A673 (cell line): ENCODE measurements around the gene APBA3.

ENCODE experiments used
- EZH2 ChIP-seq: fragments of 200-600 bp; sonication (generic); IDR thresholded peaks from 2 replicates; pipeline ENCODE4 v1.6.1; 2017; ENCODE audit warnings: borderline replicate concordance, low read depth, mild to moderate bottlenecking, mixed read lengths, antibody characterized with exemption, low read length; ENCODE audit not compliant: poor library complexity, severe bottlenecking
- TF ChIP-seq, protein P1 (sequence below): fragments of 300-800, 200-600 bp; sonication (generic); conservative IDR thresholded peaks from 2 replicates; pipeline ENCODE4 v1.5.1; 2017; ENCODE audit warnings: low read depth, mild to moderate bottlenecking, antibody characterized with exemption, low read length, moderate library complexity, mixed read lengths

DNA sequence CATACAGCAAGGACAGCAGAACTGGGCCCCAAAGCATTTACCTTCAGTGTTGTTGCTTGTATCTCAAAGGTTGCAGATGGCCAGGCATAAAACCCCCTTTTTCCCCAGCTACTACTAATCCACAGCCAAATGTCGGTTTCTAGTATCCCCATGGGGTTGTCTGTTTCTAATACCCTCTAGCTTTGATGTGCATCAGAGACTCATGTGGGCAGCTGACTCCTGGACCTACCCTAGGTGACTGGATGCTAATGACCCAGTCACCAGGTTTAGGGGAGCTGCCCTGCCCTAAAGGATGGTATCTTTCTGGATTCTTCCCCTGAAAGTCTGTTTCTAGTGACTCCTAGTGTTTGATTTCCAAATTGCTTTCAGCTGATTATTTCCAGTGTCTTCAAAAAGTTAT is 29.4 kb downstream of the APBA3 start:
- TF ChIP-seq, protein P1, sequence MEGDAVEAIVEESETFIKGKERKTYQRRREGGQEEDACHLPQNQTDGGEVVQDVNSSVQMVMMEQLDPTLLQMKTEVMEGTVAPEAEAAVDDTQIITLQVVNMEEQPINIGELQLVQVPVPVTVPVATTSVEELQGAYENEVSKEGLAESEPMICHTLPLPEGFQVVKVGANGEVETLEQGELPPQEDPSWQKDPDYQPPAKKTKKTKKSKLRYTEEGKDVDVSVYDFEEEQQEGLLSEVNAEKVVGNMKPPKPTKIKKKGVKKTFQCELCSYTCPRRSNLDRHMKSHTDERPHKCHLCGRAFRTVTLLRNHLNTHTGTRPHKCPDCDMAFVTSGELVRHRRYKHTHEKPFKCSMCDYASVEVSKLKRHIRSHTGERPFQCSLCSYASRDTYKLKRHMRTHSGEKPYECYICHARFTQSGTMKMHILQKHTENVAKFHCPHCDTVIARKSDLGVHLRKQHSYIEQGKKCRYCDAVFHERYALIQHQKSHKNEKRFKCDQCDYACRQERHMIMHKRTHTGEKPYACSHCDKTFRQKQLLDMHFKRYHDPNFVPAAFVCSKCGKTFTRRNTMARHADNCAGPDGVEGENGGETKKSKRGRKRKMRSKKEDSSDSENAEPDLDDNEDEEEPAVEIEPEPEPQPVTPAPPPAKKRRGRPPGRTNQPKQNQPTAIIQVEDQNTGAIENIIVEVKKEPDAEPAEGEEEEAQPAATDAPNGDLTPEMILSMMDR, result no peak
- TF ChIP-seq EZH2, result no peak
